Measurements from ENCODE around the gene FAM3C. TPM values are rescaled to one million over a fixed set of nuclear protein-coding genes. Genes with fewer than 3 reads are reported as not detected.

FAM3C gene
- total RNA-seq, 1 donor from 2014 or later: 38.6 TPM

GRCh38 chr7:121398246-121398645 lies 2.1 kb upstream of the FAM3C start:
- DNase-seq (ENCODE audit: low spot score): no peak
- H3K4me3 Mint-ChIP-seq (ENCODE audit: unreplicated experiment): no peak overlapping the region
- no peaks in the 10 kb centered on the region for H3K9me3 Mint-ChIP-seq (ENCODE audit: low read depth)
- no peaks in the 10 kb centered on the region for H3K36me3 Mint-ChIP-seq (ENCODE audit: low read depth)
- no peaks in the 10 kb centered on the region for H3K27me3 Mint-ChIP-seq (ENCODE audit: low read depth)
- peaks cover 22% of the 10 kb centered on the region for H3K4me1 Mint-ChIP-seq (ENCODE audit: low read depth)
- TF ChIP-seq CTCF (IDR thresholded peaks at IDR 0.05): peak; percentile 52
- H3K27ac Mint-ChIP-seq (ENCODE audit: unreplicated experiment): no peak overlapping the region

- no peak for DNase-seq (ENCODE audit: low spot score)
- TF ChIP-seq CTCF (IDR thresholded peaks at IDR 0.05): no peak
- H3K27me3 Mint-ChIP-seq (ENCODE audit: low read depth): no peaks in the 10 kb centered on the region
- no peaks in the 10 kb centered on the region for H3K9me3 Mint-ChIP-seq (ENCODE audit: low read depth)
- H3K4me3 Mint-ChIP-seq (ENCODE audit: unreplicated experiment): no peak overlapping the region
- no peaks in the 10 kb centered on the region for H3K36me3 Mint-ChIP-seq (ENCODE audit: low read depth)
- no peak overlapping the region for H3K27ac Mint-ChIP-seq (ENCODE audit: unreplicated experiment)
- H3K4me1 Mint-ChIP-seq (ENCODE audit: low read depth): peaks cover 21% of the 10 kb centered on the region
These were observed 1.7 kb upstream of the FAM3C start for GRCh38 chr7:121397822-121398221.

- peaks cover 18% of the 10 kb centered on the region for H3K4me1 Mint-ChIP-seq (ENCODE audit: low read depth)
- H3K4me3 Mint-ChIP-seq (ENCODE audit: unreplicated experiment): no peak overlapping the region
- no peak for TF ChIP-seq CTCF (IDR thresholded peaks at IDR 0.05)
- no peak for DNase-seq (ENCODE audit: low spot score)
- H3K36me3 Mint-ChIP-seq (ENCODE audit: low read depth): peaks cover under 1% of the 10 kb centered on the region
- no peaks in the 10 kb centered on the region for H3K9me3 Mint-ChIP-seq (ENCODE audit: low read depth)
- H3K27ac Mint-ChIP-seq (ENCODE audit: unreplicated experiment): no peak overlapping the region
- H3K27me3 Mint-ChIP-seq (ENCODE audit: low read depth): no peaks in the 10 kb centered on the region
These were observed 1.3 kb upstream of the FAM3C start for GRCh38 chr7:121397361-121397760.

- H3K4me1 Mint-ChIP-seq (ENCODE audit: low read depth): peaks cover 18% of the 10 kb centered on the region
- TF ChIP-seq CTCF (IDR thresholded peaks at IDR 0.05): no peak
- H3K27ac Mint-ChIP-seq (ENCODE audit: unreplicated experiment): peak overlapping the region; percentile 71
- no peak for DNase-seq (ENCODE audit: low spot score)
- no peaks in the 10 kb centered on the region for H3K9me3 Mint-ChIP-seq (ENCODE audit: low read depth)
- peaks cover 4% of the 10 kb centered on the region for H3K36me3 Mint-ChIP-seq (ENCODE audit: low read depth)
- H3K4me3 Mint-ChIP-seq (ENCODE audit: unreplicated experiment): peak overlapping the region; percentile 87
- H3K27me3 Mint-ChIP-seq (ENCODE audit: low read depth): no peaks in the 10 kb centered on the region
These were observed 581 bp downstream of the FAM3C start for GRCh38 chr7:121395494-121395960.

- no peak for DNase-seq (ENCODE audit: low spot score)
- Mint-ChIP-seq H3K27me3 (ENCODE audit: low read depth) (no peaks in the 10 kb centered on the region), H3K4me1 (ENCODE audit: low read depth) (peaks cover 22% of the 10 kb centered on the region), H3K27ac (ENCODE audit: unreplicated experiment) (peak overlapping the region; percentile 66), H3K4me3 (ENCODE audit: unreplicated experiment) (peak overlapping the region; percentile 19), H3K36me3 (ENCODE audit: low read depth) (peaks cover 4% of the 10 kb centered on the region), H3K9me3 (ENCODE audit: low read depth) (no peaks in the 10 kb centered on the region)
- no peak for TF ChIP-seq CTCF (IDR thresholded peaks at IDR 0.05)
These were observed 1.4 kb downstream of the FAM3C start for GRCh38 chr7:121394709-121395140.

All from chondrocyte (in vitro differentiated cells).